H1 (cell line): ENCODE measurements around the gene CHCHD6. TPM values are rescaled to one million over a fixed set of nuclear protein-coding genes. Genes with fewer than 3 reads are reported as not detected.

Experiments used
- RFX5 ChIP-seq: IDR thresholded peaks from 2 replicates; pipeline ENCODE4 v1.6.1; 2011; ENCODE audit warnings: low read depth, low read length, improper control_type of control experiment, borderline replicate concordance
- RNF2 ChIP-seq: fragments of 200-900, 300-1000 bp; sonication (generic); IDR thresholded peaks from 2 replicates; pipeline ENCODE4 v1.7.1; 2016; ENCODE audit warnings: borderline replicate concordance, low read depth, mild to moderate bottlenecking, antibody characterized with exemption, low read length; ENCODE audit not compliant: poor library complexity, severe bottlenecking; ENCODE audit errors: missing control alignments
- SAP30 ChIP-seq: fragments of 300-600 bp; sonication (generic); IDR thresholded peaks from 2 replicates; pipeline ENCODE4 v1.7.1; 2012; ENCODE audit warnings: low read length, moderate library complexity, mild to moderate bottlenecking, inconsistent platforms; ENCODE audit not compliant: insufficient read depth, insufficient replicate concordance
- TEAD4 ChIP-seq: IDR thresholded peaks from 2 replicates; pipeline ENCODE4 v1.6.1; 2012; ENCODE audit warnings: low read depth, low read length, inconsistent platforms, mixed read lengths
- polyA plus RNA-seq, 7 experiments: library from polyadenylated mRNA; depleted of rRNA in 3 of 7; stranded (reverse) in 5 of 7; unstranded in 2 of 7; fragments of >200 nt in 5 of 7; fragments of 200-250 nt in 2 of 7; gene quantifications; 1 replicate in 5 of 7; 2 replicates in 1 of 7; 4 replicates in 1 of 7; pipeline versions ENCODE4 v1.2.1 to v1.2.3, GENCODE V29; 2011 to 2013; ENCODE audit warnings: missing spikeins in 2 of 7, mixed read lengths in 2 of 7
- total RNA-seq: library from RNA; stranded (reverse); fragmentation: NEBNext Ultra II Directional; extraction: Animal tissue kit (Norgen Biotek cat#: 25700); gene quantifications from 2 replicates; pipeline ENCODE4 v1.2.1, GENCODE V29; 2021
- TF ChIP-seq, protein P1 (sequence below): IDR thresholded peaks from 2 replicates; pipeline ENCODE4 v1.6.1; 2011; ENCODE audit warnings: low read length, improper control_type of control experiment

The CHCHD6 gene
- total and polyA plus RNA-seq, 2 of the 8 experiments (the other 6 are each of a cell fraction or from before 2014, with no cell fraction given), result 32.4 to 37.6 TPM

DNA sequence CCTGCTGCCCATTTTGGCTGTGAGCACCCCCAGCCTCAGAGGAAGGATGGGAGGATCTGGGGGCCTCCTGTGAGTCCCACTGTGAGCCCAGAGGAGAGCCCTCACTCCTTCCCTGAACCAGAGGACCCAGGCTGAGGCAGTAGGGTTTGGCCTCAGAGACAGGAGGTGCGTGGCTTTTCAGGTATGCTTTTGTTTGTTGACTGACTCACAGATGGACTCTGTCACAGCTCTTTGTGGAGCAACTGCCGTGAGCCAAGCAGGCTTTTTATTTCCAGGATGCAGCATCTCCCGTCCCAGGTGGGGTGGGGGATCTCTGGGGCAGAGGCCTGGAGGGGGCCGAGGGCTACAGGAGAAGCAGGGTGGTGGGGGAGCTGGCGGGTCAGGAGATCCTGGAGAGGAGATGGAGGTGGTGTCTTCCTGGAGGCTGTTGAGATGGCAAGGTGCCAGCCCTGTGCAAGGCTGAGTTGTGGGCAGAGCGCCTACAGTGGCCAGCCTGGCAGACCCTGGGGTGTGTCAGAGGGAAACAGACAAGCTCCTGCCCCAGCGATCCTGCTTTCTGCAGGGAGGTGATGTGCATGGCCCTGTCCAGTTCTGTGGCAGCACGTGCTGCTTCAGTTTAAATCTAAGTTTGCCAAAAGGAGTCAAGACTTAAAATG is 302.9 kb downstream of the CHCHD6 start (continued):
- TF ChIP-seq SAP30, result no peak
- TF ChIP-seq TEAD4, result no peak
- no peak for TF ChIP-seq RNF2
- TF ChIP-seq, protein P1, sequence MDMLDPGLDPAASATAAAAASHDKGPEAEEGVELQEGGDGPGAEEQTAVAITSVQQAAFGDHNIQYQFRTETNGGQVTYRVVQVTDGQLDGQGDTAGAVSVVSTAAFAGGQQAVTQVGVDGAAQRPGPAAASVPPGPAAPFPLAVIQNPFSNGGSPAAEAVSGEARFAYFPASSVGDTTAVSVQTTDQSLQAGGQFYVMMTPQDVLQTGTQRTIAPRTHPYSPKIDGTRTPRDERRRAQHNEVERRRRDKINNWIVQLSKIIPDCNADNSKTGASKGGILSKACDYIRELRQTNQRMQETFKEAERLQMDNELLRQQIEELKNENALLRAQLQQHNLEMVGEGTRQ, result no peak
- no peak for TF ChIP-seq RFX5
- TF ChIP-seq, all 59 proteins: peak for 0
